H1 (cell line): Measurements from ENCODE around the gene ARMC9. TPM values are rescaled to one million over a fixed set of nuclear protein-coding genes. Genes with fewer than 3 reads are reported as not detected.

Experiments
- CTCF ChIA-PET: fragments of 300-600 bp; sonication (Branson Sonifier 250); formaldehyde crosslinking; loops from one replicate; lab custom pipeline; 2021; ENCODE audit not compliant: partially characterized antibody; lab: Charles Lee
- POLR2A ChIA-PET: fragments of 300-600 bp; sonication (Branson Sonifier 250); formaldehyde crosslinking; loops from one replicate; lab custom pipeline; 2021; ENCODE audit warnings: inconsistent platforms; ENCODE audit not compliant: partially characterized antibody; lab: Charles Lee
- DNase-seq, 2 experiments: peaks; one replicate each; pipeline versions ENCODE4 v3.0.0 to v3.0.0-alpha.2; 2010 to 2022; ENCODE audit warnings: low spot score in 2 of 2, low read depth in 1 of 2, mixed read lengths in 1 of 2
- FAIRE-seq: peaks from 2 replicates; lab custom pipeline; 2011; peaks lifted over from hg19 to GRCh38; lab: Jason Lieb, UNC
- H2AFZ ChIP-seq: 2 replicates; pipeline ENCODE4 v1.8.1; 2012; ENCODE audit warnings: low read length, inconsistent platforms
- H2AK5ac ChIP-seq: 2 replicates; pipeline ENCODE4 v1.6.1; 2013; ENCODE audit warnings: low read depth, low read length
- H2BK120ac ChIP-seq: replicated peaks from 2 replicates; pipeline ENCODE3; 2013; ENCODE audit warnings: low read depth, low read length, inconsistent platforms
- H2BK12ac ChIP-seq: 2 replicates; pipeline ENCODE4 v1.6.1; 2013; ENCODE audit warnings: low read depth, low read length
- H2BK15ac ChIP-seq: 2 replicates; pipeline ENCODE4 v1.6.1; 2013; ENCODE audit warnings: low read length
- H2BK20ac ChIP-seq: 2 replicates; pipeline ENCODE4 v1.6.1; 2013; ENCODE audit warnings: low read length
- H2BK5ac ChIP-seq: 2 replicates; pipeline ENCODE4 v1.6.1; 2013; ENCODE audit warnings: low read depth, low read length
- H3K14ac ChIP-seq: 2 replicates; pipeline ENCODE4 v1.6.1; 2013; ENCODE audit warnings: inconsistent platforms; ENCODE audit not compliant: insufficient read length
- H3K18ac ChIP-seq: 2 replicates; pipeline ENCODE4 v1.6.1; 2013; ENCODE audit warnings: low read length; ENCODE audit errors: extremely low read depth
- H3K23ac ChIP-seq: 2 replicates; pipeline ENCODE4 v1.6.1; 2013; ENCODE audit warnings: inconsistent platforms; ENCODE audit not compliant: insufficient read length
- H3K23me2 ChIP-seq: 2 replicates; pipeline ENCODE4 v1.6.1; 2013; ENCODE audit warnings: low read depth, low read length
- H3K27ac ChIP-seq: 2 replicates; pipeline ENCODE4 v1.6.1; 2011; ENCODE audit warnings: low read depth, low read length, inconsistent platforms
- H3K27me3 ChIP-seq, 4 experiments: replicated peaks in 1 of 4; 1 replicate in 1 of 4; 2 replicates in 3 of 4; pipeline versions ENCODE4 v1.6.1 to v1.8.1; 2011 to 2013; ENCODE audit warnings: low read length in 3 of 4, mild to moderate bottlenecking in 3 of 4, inconsistent platforms in 2 of 4, mixed read lengths in 2 of 4, moderate library complexity in 1 of 4; ENCODE audit not compliant: control insufficient read depth in 3 of 4, insufficient read depth in 3 of 4; ENCODE audit errors: extremely low read depth in 1 of 4
- H3K36me3 ChIP-seq, 4 experiments: 2 replicates each; pipeline versions ENCODE4 v1.6.1 to v1.8.1; 2011 to 2013; ENCODE audit warnings: mild to moderate bottlenecking in 4 of 4, low read length in 3 of 4, moderate library complexity in 2 of 4, control low read depth in 1 of 4, inconsistent platforms in 1 of 4; ENCODE audit not compliant: insufficient read depth in 4 of 4, control insufficient read depth in 2 of 4
- H3K4ac ChIP-seq: replicated peaks from 2 replicates; pipeline ENCODE3; 2013; ENCODE audit warnings: low read length, low read depth, mixed read lengths, inconsistent platforms; ENCODE audit not compliant: insufficient read length
- H3K4me1 ChIP-seq, 4 experiments: replicated peaks in 1 of 4; 1 replicate in 1 of 4; 2 replicates in 3 of 4; pipeline versions ENCODE4 v1.6.1 to v1.8.1; 2011 to 2013; ENCODE audit warnings: low read length in 3 of 4, inconsistent platforms in 2 of 4, mixed read lengths in 1 of 4; ENCODE audit not compliant: insufficient read depth in 4 of 4, control insufficient read depth in 3 of 4
- H3K4me2 ChIP-seq, 2 experiments: 2 replicates each; pipeline versions ENCODE4 v1.6.1 to v1.8.1; 2011 to 2013; ENCODE audit warnings: low read depth in 2 of 2, low read length in 2 of 2, control low read depth in 1 of 2, inconsistent platforms in 1 of 2, mild to moderate bottlenecking in 1 of 2; ENCODE audit not compliant: insufficient read depth in 1 of 2
- H3K4me3 ChIP-seq, 4 experiments: fragments of 200-600, 300-600 bp in 1 of 4; sonication (generic), shearing (Covaris generic), sonication (Bioruptor Twin) in 1 of 4; 2 replicates each; pipeline versions ENCODE4 v1.5.1 to v1.8.1; 2011 to 2016; ENCODE audit warnings: low read length in 4 of 4, low read depth in 3 of 4, control low read depth in 2 of 4, inconsistent platforms in 2 of 4, mild to moderate bottlenecking in 2 of 4, mixed read lengths in 1 of 4, moderate library complexity in 1 of 4; ENCODE audit not compliant: insufficient read depth in 2 of 4; ENCODE audit errors: extremely low read depth in 1 of 4
- H3K56ac ChIP-seq: replicated peaks from 2 replicates; pipeline ENCODE3; 2013; ENCODE audit warnings: low read depth, mild to moderate bottlenecking, mixed read lengths, low read length, inconsistent platforms; ENCODE audit not compliant: insufficient read length
- H3K79me1 ChIP-seq: 2 replicates; pipeline ENCODE4 v1.6.1; 2013; ENCODE audit warnings: low read depth, low read length, control low read depth
- H3K79me2 ChIP-seq, 2 experiments: 2 replicates each; pipeline versions ENCODE4 v1.6.1 to v1.8.1; 2012 to 2013; ENCODE audit warnings: low read length in 2 of 2, mild to moderate bottlenecking in 2 of 2, inconsistent platforms in 1 of 2; ENCODE audit not compliant: insufficient read depth in 2 of 2, control insufficient read depth in 1 of 2
- H3K9ac ChIP-seq, 4 experiments: replicated peaks in 1 of 4; 1 replicate in 1 of 4; 2 replicates in 3 of 4; pipeline versions ENCODE4 v1.6.1 to v1.8.1; 2011 to 2013; ENCODE audit warnings: low read depth in 3 of 4, low read length in 3 of 4, control low read depth in 2 of 4, mild to moderate bottlenecking in 2 of 4, moderate library complexity in 2 of 4, inconsistent platforms in 1 of 4; ENCODE audit errors: extremely low read depth in 1 of 4
- H3K9me3 ChIP-seq, 2 experiments: 2 replicates each; pipeline versions ENCODE4 v1.6.1 to v1.8.1; 2012 to 2013; ENCODE audit warnings: mild to moderate bottlenecking in 2 of 2, moderate library complexity in 2 of 2, control low read depth in 1 of 2, inconsistent platforms in 1 of 2, low read depth in 1 of 2, low read length in 1 of 2, mixed read lengths in 1 of 2; ENCODE audit not compliant: insufficient read depth in 2 of 2
- H4K20me1 ChIP-seq, 2 experiments: replicated peaks in 1 of 2; 2 replicates each; pipeline versions ENCODE3 to v1.8.1; 2011 to 2013; ENCODE audit warnings: inconsistent platforms in 2 of 2, low read length in 2 of 2, mild to moderate bottlenecking in 1 of 2; ENCODE audit not compliant: insufficient read depth in 2 of 2, control insufficient read depth in 1 of 2
- H4K5ac ChIP-seq: 2 replicates; pipeline ENCODE4 v1.6.1; 2013; ENCODE audit warnings: low read length, low read depth, mixed read lengths, inconsistent platforms; ENCODE audit not compliant: insufficient read length
- H4K8ac ChIP-seq: 2 replicates; pipeline ENCODE4 v1.8.0; 2013; ENCODE audit warnings: mild to moderate bottlenecking, moderate library complexity, low read length, inconsistent platforms; ENCODE audit not compliant: insufficient read depth; ENCODE audit errors: extremely low read depth
- H4K91ac ChIP-seq: replicated peaks from 2 replicates; pipeline ENCODE3; 2013; ENCODE audit warnings: low read length, mixed read lengths, inconsistent platforms; ENCODE audit not compliant: insufficient read length
- SP4 ChIP-seq: IDR thresholded peaks from 2 replicates; pipeline ENCODE4 v1.6.1; 2012; ENCODE audit warnings: low read length, inconsistent platforms
- WGBS, 2 experiments: shearing (Covaris generic) in 1 of 2; methylation state at CpG; one replicate each; pipeline versions ENCODE4 v1.1.6 to v1.1.7; 2013 to 2015; ENCODE audit warnings: low lambda C conversion rate in 2 of 2, mixed read lengths in 2 of 2, inconsistent platforms in 1 of 2, low coverage in 1 of 2, missing lambda C conversion rate in 1 of 2; ENCODE audit not compliant: insufficient replicate concordance in 2 of 2, insufficient coverage in 1 of 2, insufficient read length in 1 of 2; ENCODE audit errors: extremely low coverage in 1 of 2, missing lambda C conversion rate in 1 of 2; 5-methylcytosine and 5-hydroxymethylcytosine counted together
- polyA plus RNA-seq, 7 experiments: library from polyadenylated mRNA; depleted of rRNA in 3 of 7; stranded (reverse) in 5 of 7; unstranded in 2 of 7; fragments of >200 nt in 5 of 7; fragments of 200-250 nt in 2 of 7; gene quantifications; 1 replicate in 5 of 7; 2 replicates in 1 of 7; 4 replicates in 1 of 7; pipeline versions ENCODE4 v1.2.1 to v1.2.3, GENCODE V29; 2011 to 2013; ENCODE audit warnings: missing spikeins in 2 of 7, mixed read lengths in 2 of 7
- total RNA-seq: library from RNA; stranded (reverse); fragmentation: NEBNext Ultra II Directional; extraction: Animal tissue kit (Norgen Biotek cat#: 25700); gene quantifications from 2 replicates; pipeline ENCODE4 v1.2.1, GENCODE V29; 2021

The ARMC9 gene
- total and polyA plus RNA-seq, 2 of the 8 experiments (the other 6 are each of a cell fraction or from before 2014, with no cell fraction given) = 23.2 to 36.1 TPM

DNA sequence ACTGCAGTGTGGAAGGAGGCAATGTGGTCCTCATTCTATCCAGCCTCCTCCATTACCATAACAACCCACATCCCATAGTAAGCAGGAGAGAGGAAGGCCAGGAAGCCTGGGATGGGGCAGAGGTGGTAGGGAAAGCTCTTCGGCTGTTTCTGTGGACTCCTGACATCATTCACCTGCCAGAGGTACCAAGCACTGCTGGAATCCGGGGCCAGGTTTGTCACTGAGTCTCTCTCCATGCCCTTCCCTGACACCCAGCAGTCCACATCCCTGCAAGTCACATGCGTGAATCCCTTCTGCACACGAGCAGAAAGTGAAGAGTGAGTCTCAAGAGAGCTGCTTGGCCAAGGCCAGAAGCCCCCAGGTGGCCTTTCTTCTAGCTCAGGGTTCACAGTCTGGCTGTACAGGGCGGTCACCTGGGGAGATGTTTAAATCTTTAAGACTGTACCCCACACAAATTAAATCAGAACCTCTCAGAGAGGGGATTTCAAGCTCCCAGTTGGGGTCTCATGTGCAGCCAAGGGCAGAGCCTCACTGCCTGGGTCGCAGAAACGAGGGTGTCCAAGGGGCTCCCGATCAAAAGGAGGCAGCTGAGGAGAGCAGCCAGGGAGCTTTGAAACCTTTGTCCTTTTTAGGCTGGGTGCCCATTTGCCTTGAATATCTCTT lies 94.2 kb downstream of the ARMC9 start:
- Histone ChIP-seq H4K5ac (no peak overlapping the region), H3K18ac (no peak overlapping the region), H2BK120ac (no peak overlapping the region), H3K79me2 (no peaks in the 10 kb centered on the region), H3K23me2 (no peaks in the 10 kb centered on the region), H2BK20ac (no peak overlapping the region), H3K27ac (no peak overlapping the region), H2AK5ac (no peak overlapping the region), H3K23ac (no peak overlapping the region)
- FAIRE-seq = no peak
- POLR2A ChIA-PET = interaction anchor here (0.8 to 1.3 kb wide), 3 partner anchors 17 to 162 kb away, joined by 3 to 4 read pairs (median 4); no protein-coding TSS in a partner anchor
- no peak for TF ChIP-seq SP4
- TF ChIP-seq, all 59 proteins: peak for 0
- H3K36me3 ChIP-seq = peaks cover 0 to 3% (median 0%) of the 10 kb centered on the region in 4 experiments; a peak in 2 of 8 replicates
- no peak overlapping the region for H4K8ac ChIP-seq
- H3K4ac ChIP-seq = no peak overlapping the region
- H3K9ac ChIP-seq = no peak overlapping the region
- H3K4me1 ChIP-seq = peaks cover 0 to 9% (median 1%) of the 10 kb centered on the region in 4 experiments; a peak in 1 of 7 replicates
- no peak overlapping the region for H2BK5ac ChIP-seq
- H3K4me2 ChIP-seq = no peak overlapping the region
- WGBS, 2 experiments = 93% methylated on average over 8 of the region's 8 CpGs; no CpG with 5 or more reads in 1 of the 2 experiments
- H3K56ac ChIP-seq = no peak overlapping the region
- no peak overlapping the region for H2BK12ac ChIP-seq
- H3K4me3 ChIP-seq = no peak overlapping the region
- H3K27me3 ChIP-seq = no peaks in the 10 kb centered on the region
- no peak overlapping the region for H2BK15ac ChIP-seq
- H3K79me1 ChIP-seq = no peaks in the 10 kb centered on the region
- DNase-seq = no peak
- H2AFZ ChIP-seq = no peak overlapping the region
- no peaks in the 10 kb centered on the region for H4K20me1 ChIP-seq
- CTCF ChIA-PET = interaction anchor here (0.5 to 1.9 kb wide), 10 partner anchors 22 to 641 kb away, joined by 3 to 10 read pairs (median 4); no protein-coding TSS in a partner anchor
- H3K14ac ChIP-seq = no peak overlapping the region
- no peak overlapping the region for H4K91ac ChIP-seq
- H3K9me3 ChIP-seq = no peaks in the 10 kb centered on the region
